A673 (cell line): ENCODE measurements around the gene GAREM1. TPM values are rescaled to one million over a fixed set of nuclear protein-coding genes. Genes with fewer than 3 reads are reported as not detected.

Source experiments
- BruUV-seq: library from RNA; stranded (reverse); fragments of 400-500 nt; replicated peaks from 2 replicates; lab custom pipeline; 2021; lab: Mats Ljungman, UMichigan
- CTCF ChIA-PET: fragments of 300-600 bp; sonication (Branson Sonifier 250); formaldehyde crosslinking; loops from one replicate; lab custom pipeline; 2022; ENCODE audit warnings: antibody characterized with exemption; lab: Charles Lee
- POLR2A ChIA-PET: fragments of 300-600 bp; sonication (Branson Sonifier 250); formaldehyde crosslinking; loops from one replicate; lab custom pipeline; 2022; ENCODE audit warnings: antibody characterized with exemption; ENCODE audit not compliant: low non-redundant PET; lab: Charles Lee
- DNase-seq: peaks from one replicate; pipeline ENCODE4 v3.0.0-alpha.2; 2015; ENCODE audit warnings: low spot score
- H3K27ac ChIP-seq: fragments of 200-600 bp; sonication (generic); 2 replicates; pipeline ENCODE4 v1.5.1; 2016; ENCODE audit warnings: mixed run types, low read depth, mild to moderate bottlenecking, mixed read lengths, antibody characterized with exemption, low read length; ENCODE audit not compliant: poor library complexity, severe bottlenecking
- H3K27me3 ChIP-seq: fragments of 200-600 bp; sonication (generic); replicated peaks from 2 replicates; pipeline ENCODE4 v1.6.1; 2017; ENCODE audit warnings: mixed run types, low read depth, mild to moderate bottlenecking, mixed read lengths, antibody characterized with exemption, low read length; ENCODE audit not compliant: insufficient read depth, poor library complexity
- H3K36me3 ChIP-seq: fragments of 200-600 bp; sonication (generic); 2 replicates; pipeline ENCODE4 v1.6.1; 2016; ENCODE audit warnings: mixed run types, mild to moderate bottlenecking, mixed read lengths, antibody characterized with exemption, low read length; ENCODE audit not compliant: insufficient read depth, poor library complexity, severe bottlenecking
- H3K4me1 ChIP-seq: fragments of 200-600 bp; sonication (generic); 2 replicates; pipeline ENCODE4 v1.6.1; 2017; ENCODE audit warnings: mixed run types, mild to moderate bottlenecking, mixed read lengths, antibody characterized with exemption, low read length; ENCODE audit not compliant: insufficient read depth, poor library complexity, severe bottlenecking
- H3K4me3 ChIP-seq: fragments of 200-600 bp; sonication (generic); 2 replicates; pipeline ENCODE4 v1.5.1; 2016; ENCODE audit warnings: low read depth, mixed run types, mild to moderate bottlenecking, mixed read lengths, low read length; ENCODE audit not compliant: poor library complexity, severe bottlenecking
- H3K9me3 ChIP-seq: fragments of 200-600 bp; sonication (generic); 2 replicates; pipeline ENCODE4 v1.6.1; 2016; ENCODE audit warnings: mixed run types, low read depth, mild to moderate bottlenecking, mixed read lengths, antibody characterized with exemption, low read length; ENCODE audit not compliant: poor library complexity, severe bottlenecking
- CTCF ChIP-seq: fragments of 300-800, 200-600 bp; sonication (generic); conservative IDR thresholded peaks from 2 replicates; pipeline ENCODE4 v1.5.1; 2017; ENCODE audit warnings: low read depth, mild to moderate bottlenecking, antibody characterized with exemption, low read length, moderate library complexity, mixed read lengths
- EZH2 ChIP-seq: fragments of 200-600 bp; sonication (generic); IDR thresholded peaks from 2 replicates; pipeline ENCODE4 v1.6.1; 2017; ENCODE audit warnings: borderline replicate concordance, low read depth, mild to moderate bottlenecking, mixed read lengths, antibody characterized with exemption, low read length; ENCODE audit not compliant: poor library complexity, severe bottlenecking
- intact Hi-C: fragments of 100-400 bp; cut with micrococcal nuclease; formaldehyde crosslinking; loops from one replicate; pipeline ENCODE4 v1.10.0; 2022; ENCODE audit not compliant: unreplicated experiment
- total RNA-seq: library from RNA; stranded (reverse); gene quantifications from 2 replicates; pipeline ENCODE4 v1.2.3, GENCODE V29; 2021

The GAREM1 gene
- total RNA-seq, 1 experiment from 2014 or later = 8.4 TPM

- no peak for DNase-seq
- no peaks in the 10 kb centered on the region for H3K4me1 ChIP-seq
- H3K27me3 ChIP-seq = no peaks in the 10 kb centered on the region
- no peak overlapping the region for H3K27ac ChIP-seq
- H3K9me3 ChIP-seq = no peaks in the 10 kb centered on the region
- BruUV-seq = no TSS peak
- TF ChIP-seq CTCF (no peak), EZH2 (no peak)
- H3K36me3 ChIP-seq = no peaks in the 10 kb centered on the region
- CTCF ChIA-PET = no interaction called here
- intact Hi-C loops = loop anchor here (10.0 kb wide), 1 partner anchor 390 kb away; no protein-coding TSS in a partner anchor
- POLR2A ChIA-PET = no interaction called here
- H3K4me3 ChIP-seq = no peak overlapping the region
Measured at GRCh38 chr18:32275221-32275620, 195.5 kb downstream of the GAREM1 start.

- H3K9me3 ChIP-seq = no peaks in the 10 kb centered on the region
- H3K4me1 ChIP-seq = no peaks in the 10 kb centered on the region
- BruUV-seq = no TSS peak
Measured at GRCh38 chr18:32274307-32274706, 196.4 kb downstream of the GAREM1 start.

GRCh38 chr18:32271672-32272208, 198.9 kb downstream of the GAREM1 start:
- CTCF ChIA-PET = interaction anchor here (0.5 to 2.2 kb wide), 7 partner anchors 10 to 281 kb away, joined by 3 to 45 read pairs (median 5); partner anchors contain the start of gene GAREM1
- no peak overlapping the region for H3K4me3 ChIP-seq
- no peaks in the 10 kb centered on the region for H3K9me3 ChIP-seq
- H3K36me3 ChIP-seq = no peaks in the 10 kb centered on the region
- POLR2A ChIA-PET = no interaction called here
- DNase-seq = peak; percentile 67
- no peaks in the 10 kb centered on the region for H3K4me1 ChIP-seq
- no TSS peak for BruUV-seq
- H3K27ac ChIP-seq = no peak overlapping the region
- intact Hi-C loops = loop anchor here (2.0 to 10.0 kb wide), 4 partner anchors 114 to 393 kb away; partner anchors contain the start of gene GAREM1
- TF ChIP-seq CTCF (peak; percentile 80), EZH2 (no peak)
- H3K27me3 ChIP-seq = no peaks in the 10 kb centered on the region

More at GRCh38 chr18:32274307-32274706, 196.4 kb downstream of the GAREM1 start:
- Histone ChIP-seq H3K4me3 (no peak overlapping the region), H3K27ac (no peak overlapping the region), H3K27me3 (no peaks in the 10 kb centered on the region), H3K36me3 (no peaks in the 10 kb centered on the region)
- ChIA-PET POLR2A (no interaction called here), CTCF (no interaction called here)
- intact Hi-C loops = loop anchor here (5.0 to 10.0 kb wide), 2 partner anchors 117 to 390 kb away; no protein-coding TSS in a partner anchor
- no peak for DNase-seq
- TF ChIP-seq EZH2 = no peak
- TF ChIP-seq CTCF = no peak
